Suppressor macrophage (primary cell): ENCODE measurements around the gene SETD2.

Experiments used
- DNase-seq, 4 experiments: peaks; one replicate each; pipeline ENCODE4 v3.0.0-alpha.2; 2020 to 2022

SETD2 gene

DNA sequence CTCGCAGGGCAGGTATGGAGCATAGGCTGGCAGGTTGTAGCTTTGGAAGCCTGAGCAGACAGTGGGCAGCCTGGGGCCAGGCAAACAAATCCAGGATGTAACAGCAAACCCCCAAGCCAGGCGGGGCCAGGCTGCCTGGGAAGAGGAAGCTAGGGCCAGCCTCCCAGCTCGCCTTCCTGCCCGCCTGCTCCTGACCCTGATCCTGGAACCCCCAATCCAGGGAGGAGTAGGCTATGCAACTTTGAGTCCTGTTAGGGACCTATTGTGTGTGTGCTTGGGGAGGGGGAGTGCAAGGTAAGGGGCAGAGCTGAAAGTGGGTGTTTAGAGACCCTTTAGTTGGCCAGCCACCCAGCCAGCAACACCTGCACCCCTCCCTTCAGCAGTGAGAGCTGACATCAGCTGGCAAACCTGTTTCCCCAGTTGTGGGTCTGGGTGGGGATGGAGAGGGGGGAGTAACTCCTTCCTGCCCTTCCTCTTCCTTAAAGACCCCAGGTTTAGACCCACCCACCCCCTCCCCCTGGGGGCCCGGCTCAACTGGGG lies 181.9 kb downstream of the SETD2 start:
- peak; percentile 63 to 83 (median 66) for DNase-seq

DNA sequence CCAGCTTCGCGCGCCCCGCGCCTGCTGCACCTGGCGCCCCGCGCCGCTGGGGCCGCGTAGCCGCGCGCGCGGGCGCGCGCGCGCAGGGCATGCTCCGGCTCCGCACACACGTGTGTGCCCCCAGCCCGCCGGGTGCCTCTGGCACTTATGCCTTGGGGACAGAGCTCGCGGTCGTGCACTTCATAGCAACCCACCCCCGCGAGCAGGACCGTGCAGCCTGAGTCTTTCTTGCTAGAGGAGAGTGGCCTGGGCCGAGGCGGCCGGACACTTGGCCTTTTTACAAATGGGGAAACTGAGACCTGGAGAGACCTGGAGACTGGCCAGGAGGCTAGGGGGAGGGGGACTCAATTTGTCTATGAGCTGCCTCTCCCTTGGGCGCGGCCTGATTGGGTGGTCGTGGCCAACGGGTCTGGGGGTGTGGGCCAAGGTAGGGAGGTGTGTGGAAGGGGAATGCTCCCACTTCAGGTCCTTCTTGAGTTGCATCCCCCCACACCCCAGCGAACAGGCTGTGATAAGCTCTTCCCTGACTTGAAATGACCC lies 183.9 kb downstream of the SETD2 start:
- DNase-seq, result peak in 3 of 4 experiments; percentile 49 to 68 (median 51)

DNA sequence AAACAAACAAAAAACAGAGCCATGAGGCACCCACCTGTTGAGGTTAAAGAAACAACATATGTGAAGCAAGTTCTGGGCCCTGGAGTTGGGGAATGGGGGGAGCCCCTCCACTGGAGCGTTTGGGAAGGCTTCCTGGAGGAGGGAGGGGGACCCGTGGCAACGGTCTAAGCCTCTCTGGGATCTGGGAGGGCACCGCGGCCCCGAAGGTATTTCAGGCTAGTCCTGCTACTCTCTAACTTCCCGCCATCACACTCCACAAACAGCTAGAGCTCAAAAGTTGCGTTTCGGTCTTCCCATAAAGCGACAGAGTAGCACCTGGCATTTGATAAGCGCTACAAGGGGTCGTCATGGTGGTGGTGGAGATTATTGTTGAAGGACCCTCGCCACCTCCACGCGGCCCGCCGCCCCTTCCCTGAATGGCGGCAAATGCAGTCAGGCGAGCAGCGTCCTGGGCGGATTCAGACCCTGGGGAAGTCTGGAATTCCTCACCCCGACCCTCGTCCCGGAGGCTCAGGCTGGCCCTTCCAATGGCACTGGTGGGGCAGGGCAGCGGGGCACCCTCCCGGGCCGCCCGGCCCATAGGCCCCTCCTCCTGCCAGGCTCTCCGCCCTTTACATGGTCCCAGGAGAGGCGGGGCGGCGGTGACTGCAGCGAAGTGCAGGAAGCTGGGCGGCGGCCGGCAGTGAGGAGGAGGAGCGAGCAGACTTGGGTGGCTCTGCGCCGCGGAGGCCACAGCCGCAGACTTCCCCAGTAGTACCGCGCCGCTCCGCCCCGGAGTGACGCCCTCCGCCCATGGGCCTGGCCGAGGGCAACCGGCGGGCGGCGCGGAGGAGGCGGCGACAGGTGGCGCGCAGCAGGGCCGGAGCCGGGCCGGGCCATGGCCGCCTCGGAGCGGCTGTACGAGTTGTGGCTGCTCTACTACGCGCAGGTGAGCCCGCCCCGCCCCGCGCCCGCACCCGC lies 184.6 kb downstream of the SETD2 start, which contains the start of gene NBEAL2:
Gene NBEAL2, plus strand, starts transcription at position 682 of the 960 bp plus-strand sequence. Its CDS starts 196 bp downstream, at position 878.
- DNase-seq, result peak; percentile 96 to 99 (median 98)

DNA sequence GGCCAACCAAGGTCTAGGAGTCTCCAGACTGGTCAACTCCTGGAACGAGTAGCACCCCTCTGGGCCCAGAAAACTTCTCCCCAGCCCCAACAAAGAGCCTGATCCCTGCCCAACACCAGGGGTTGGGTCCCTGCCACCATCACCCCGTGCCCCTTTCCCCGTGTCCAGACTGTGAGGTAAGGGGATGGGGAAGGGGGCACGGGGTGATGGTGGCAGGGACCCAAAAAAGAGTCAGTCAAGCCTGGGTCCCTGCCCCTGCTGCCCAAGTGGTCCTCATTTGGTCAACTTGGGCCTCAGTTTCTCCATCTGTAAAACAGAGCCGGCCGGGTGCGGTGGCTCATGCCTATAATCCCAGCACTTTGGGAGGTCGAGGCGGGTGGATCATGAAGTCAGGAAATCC lies 185.5 kb downstream of the SETD2 start:
- no peak for DNase-seq

DNA sequence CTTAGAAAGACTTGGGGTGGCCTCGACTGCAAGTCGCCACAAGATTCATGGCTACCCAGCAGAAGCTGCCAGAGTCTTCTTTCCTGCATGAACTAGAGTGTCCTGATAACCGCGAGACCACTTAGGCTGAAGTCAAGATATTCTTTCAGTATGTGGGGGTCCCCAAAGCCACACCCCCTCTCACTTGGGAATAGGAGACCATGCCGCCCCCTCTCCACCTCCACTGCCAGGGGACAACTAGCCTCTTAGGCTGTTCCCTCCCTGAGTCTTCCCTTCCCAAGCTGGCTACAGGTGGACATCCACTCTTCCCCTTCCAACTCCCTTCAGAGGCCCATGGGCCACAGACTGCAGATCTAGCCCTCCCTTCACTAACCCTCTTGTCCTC lies 186.1 kb downstream of the SETD2 start:
- no peak for DNase-seq

DNA sequence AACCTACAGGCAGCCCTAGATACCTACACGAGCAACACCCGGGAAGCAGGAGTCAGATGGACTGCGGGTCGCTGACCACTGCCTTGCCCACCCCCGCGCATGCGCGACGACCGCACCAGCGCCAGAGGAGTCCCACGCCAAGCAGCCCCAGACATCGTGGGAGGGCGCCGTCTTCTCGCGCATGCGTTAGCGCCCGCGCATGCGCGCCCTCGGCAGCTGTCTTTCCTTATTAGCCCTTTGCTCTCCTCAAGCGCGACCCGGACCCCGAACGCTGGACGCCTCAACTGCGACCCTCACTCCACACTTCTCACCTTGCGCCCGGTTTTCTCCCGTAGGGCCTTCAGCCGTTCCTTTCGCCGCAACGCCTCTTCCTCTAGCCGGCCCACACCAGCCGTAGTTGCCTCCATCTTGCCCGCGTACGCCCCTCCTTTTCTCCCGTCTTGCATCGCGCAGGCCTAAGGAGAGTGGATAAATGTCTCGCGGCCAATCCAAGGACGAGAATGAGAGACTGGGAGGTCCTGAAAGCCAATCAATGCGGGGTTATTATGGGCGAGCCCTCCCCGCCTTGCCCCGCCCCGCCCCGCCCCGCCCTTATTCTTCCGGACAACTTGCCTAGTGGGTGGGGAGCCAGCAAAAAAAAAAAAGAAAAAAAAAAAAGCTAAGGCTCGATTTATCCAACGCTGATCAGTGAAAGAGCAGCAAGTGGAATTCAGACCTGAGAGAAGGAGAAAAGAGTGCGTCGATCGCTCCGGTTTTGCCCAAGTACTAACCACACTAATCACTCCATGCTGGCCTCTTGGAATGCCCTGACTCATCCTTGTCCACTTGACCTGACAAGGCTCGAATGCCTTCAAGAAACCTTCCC lies 187.4 kb downstream of the SETD2 start, which contains the start of gene CCDC12:
Gene CCDC12, minus strand, starts transcription at position 420 of the 865 bp plus-strand sequence. Its CDS starts 13 bp downstream, at position 407.
- DNase-seq, result peak; percentile 96 to 99 (median 97)

DNA sequence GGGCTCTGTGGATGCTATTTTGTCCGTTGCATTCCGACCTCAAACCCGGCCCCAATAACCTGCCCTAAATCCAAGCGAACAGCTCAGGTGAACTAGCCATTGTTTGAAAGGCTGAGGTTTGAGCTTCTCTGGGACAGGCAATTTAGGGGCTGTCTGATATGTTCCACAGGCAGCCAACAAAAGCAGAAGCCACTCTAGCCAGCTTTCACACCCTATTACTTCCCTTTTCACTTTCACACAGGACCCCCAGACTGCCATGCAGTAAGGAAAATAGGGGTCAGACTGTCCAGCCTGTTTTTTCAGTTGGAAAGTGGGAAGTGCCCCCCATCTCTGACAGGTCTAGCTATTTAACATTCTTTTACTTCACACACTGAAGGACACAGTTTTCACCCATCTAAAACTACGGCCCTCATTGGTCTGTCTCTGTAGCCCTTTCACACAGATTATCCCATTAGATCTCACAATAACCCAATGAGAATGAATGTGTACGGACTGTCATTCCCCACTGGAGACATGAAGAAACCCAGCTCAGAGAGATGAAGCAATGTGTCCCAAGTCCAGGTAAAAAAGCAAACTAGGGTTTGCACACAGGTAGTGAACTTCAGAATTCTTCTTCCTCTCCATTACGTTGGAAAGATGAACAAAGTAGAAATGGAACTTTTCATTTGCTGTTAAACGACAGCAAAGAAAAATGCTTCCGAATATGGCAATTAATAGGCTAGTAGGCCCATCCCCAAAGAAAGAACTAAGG lies 189.3 kb downstream of the SETD2 start:
- peak; percentile 54 to 69 (median 62) for DNase-seq

DNA sequence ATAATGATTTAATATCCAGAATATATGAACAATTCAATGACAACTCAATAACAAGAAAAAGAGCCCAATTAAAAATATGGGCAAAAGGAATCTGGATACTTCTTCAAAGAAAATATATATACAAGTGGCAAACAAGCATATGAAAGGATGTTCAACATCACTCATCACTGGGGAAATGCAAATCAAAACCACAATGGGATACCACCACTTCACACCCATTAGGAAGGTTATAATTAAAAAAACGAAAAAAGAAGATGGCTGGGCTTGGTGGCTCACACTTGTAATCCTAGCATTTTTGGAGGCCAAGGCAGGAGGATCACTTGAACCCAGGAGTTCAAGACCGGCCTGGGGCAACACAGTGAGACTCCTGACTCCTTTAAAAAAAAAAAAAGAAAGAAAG lies 191.5 kb downstream of the SETD2 start:
- DNase-seq, result no peak

DNA sequence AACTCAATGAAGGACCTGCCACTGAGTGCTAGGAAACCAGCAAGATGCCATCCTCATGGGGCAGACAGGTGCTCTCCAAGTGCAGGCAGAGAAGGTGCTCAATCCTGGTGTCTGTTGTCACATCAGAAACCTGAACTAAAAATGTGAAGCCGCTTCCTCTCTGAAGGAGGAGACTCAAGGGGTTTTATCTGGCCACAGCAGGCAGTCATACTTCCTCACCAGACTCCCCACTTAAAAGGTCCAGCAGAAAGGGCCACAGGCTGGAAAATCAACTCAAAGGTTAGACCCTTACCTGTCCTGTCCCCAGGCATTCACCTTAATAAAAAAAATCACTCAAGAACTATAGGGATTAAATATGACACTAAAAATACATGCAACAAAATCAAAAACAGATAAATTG lies 192.2 kb downstream of the SETD2 start:
- DNase-seq, result peak in 2 of 4 experiments; percentile 30 to 34

DNA sequence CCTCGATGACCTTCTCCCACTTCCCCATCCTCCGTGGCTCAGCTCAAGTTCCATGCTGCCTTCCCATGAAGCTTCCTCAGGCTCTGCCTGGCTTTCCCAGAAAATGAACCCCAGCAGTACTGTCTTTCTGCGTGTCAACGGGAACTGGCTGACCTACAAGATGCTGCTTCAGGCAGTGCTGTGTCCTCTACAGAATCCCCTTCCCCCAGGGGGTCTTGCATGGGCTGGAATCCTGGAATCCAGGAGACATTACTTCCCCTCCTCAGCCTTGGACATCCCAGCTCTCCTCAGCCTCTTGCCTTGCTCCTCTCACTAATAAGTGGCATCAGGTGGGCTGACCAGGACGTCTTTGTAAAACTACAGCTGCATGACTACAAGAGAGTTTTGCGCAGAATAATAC lies 192.8 kb downstream of the SETD2 start:
- no peak for DNase-seq

DNA sequence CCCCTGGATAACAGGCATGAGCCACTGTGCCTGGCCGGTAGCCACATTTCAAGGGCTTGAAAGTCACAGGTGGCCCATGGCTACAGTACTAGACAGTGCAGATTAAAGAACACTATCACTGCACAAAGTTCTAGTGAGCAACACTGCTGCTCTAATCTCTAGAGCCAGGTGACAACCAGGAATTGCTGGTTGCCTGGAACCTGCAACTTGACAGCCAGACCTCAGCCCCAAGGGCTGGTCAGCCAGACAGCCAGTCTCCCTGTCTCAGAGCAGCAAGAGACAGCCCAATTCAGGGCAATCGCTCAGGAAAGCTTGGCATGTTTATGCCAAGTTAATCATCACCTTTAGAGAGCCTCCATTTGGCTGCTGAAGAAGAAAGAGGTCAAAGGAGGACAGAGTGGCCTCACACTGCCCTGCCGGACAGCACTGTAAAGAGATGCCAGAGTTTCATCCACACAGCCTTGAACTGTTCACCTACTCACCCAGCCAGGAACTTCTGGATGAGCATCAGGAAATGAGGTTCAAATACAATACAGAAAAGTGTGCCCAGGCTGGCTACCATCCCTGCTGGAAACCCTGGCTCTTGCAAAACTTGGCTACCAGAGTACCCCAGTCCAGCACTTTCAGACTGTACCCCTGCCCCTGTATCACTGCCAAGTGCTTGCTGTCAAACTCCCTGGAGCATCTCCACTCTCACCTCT lies 193.4 kb downstream of the SETD2 start:
- no peak for DNase-seq

DNA sequence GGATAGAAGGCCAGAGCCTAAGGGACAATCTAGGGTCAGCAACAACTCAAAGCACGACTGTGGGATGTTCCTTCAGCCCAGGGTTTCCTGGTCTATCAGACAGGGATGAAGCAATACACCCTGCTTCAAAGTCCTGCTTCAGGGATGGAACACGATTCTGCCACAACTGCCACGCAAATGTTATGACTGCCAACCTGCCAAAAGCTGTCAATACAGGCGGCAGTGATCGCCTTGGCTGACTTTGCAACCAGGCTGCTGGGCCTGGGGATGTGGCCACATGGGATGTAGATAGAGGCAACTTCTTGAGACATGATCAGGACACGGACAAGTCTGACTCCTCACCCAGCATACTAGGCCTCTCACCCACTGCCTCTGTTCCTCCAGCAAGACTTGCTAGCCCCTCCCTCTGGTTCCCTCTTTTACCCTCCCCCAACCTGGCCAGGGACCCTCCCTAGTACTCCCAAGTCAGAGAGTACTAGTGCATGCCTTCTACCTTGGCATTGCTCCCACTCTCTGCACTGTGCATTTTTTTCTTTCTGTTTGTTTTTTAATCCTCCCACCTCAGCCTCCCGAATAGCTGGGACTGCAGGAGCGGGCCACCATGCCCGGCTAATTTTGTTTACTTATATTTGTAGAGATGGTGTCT lies 195.0 kb downstream of the SETD2 start:
- DNase-seq, result peak in 1 of 4 experiments; percentile 12

DNA sequence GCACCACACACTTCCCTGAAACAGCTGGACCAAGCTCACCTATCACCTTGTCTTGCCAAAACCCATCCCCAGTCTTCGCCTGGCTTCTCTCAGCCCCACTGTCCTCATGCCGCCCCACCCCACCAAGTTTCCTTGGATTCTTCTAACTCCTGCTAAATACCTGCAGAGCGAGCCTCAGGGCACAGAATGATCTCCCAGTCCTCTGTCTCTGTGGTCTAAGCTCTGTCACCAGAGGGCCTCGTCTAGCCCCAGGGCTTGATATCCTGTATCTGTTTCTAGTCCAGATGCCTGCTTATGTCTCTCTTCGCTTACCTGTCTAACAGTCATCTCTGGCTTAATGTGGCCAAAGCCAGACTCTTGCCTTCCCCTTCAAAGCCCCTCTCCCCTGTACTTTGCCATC lies 197.1 kb downstream of the SETD2 start:
- no peak for DNase-seq
